IPS DF 6.9 (cell line): ENCODE results near the gene GNAT1.

Experiments
- DNase-seq: peaks from one replicate; pipeline ENCODE4 v3.0.0-alpha.2; 2013; ENCODE audit warnings: low read depth, low spot score
- H3K27ac ChIP-seq: one replicate; pipeline ENCODE4 v1.5.1; 2013; ENCODE audit warnings: low read length, control low read depth
- H3K27me3 ChIP-seq: 2 replicates; pipeline ENCODE4 v1.6.1; 2013; ENCODE audit warnings: mild to moderate bottlenecking, low read length; ENCODE audit not compliant: control insufficient read depth, insufficient read depth
- H3K36me3 ChIP-seq: 2 replicates; pipeline ENCODE4 v1.6.1; 2013; ENCODE audit warnings: low read length; ENCODE audit not compliant: control insufficient read depth, insufficient read depth
- H3K4me1 ChIP-seq: 2 replicates; pipeline ENCODE4 v1.6.1; 2013; ENCODE audit warnings: low read length; ENCODE audit not compliant: control insufficient read depth, insufficient read depth
- H3K4me3 ChIP-seq: 2 replicates; pipeline ENCODE4 v1.5.1; 2013; ENCODE audit warnings: mild to moderate bottlenecking, low read length
- H3K9me3 ChIP-seq: 2 replicates; pipeline ENCODE4 v1.6.1; 2013; ENCODE audit warnings: low read length, inconsistent platforms; ENCODE audit not compliant: control insufficient read depth, insufficient read depth
- WGBS: extraction: QIAGEN DNeasy Blood & Tissue Kit; methylation state at CpG from one replicate; pipeline ENCODE4 v1.1.7; 2013; ENCODE audit warnings: mixed read lengths, missing lambda C conversion rate; ENCODE audit not compliant: insufficient read length, insufficient coverage; 5-methylcytosine and 5-hydroxymethylcytosine counted together

The GNAT1 gene

DNA sequence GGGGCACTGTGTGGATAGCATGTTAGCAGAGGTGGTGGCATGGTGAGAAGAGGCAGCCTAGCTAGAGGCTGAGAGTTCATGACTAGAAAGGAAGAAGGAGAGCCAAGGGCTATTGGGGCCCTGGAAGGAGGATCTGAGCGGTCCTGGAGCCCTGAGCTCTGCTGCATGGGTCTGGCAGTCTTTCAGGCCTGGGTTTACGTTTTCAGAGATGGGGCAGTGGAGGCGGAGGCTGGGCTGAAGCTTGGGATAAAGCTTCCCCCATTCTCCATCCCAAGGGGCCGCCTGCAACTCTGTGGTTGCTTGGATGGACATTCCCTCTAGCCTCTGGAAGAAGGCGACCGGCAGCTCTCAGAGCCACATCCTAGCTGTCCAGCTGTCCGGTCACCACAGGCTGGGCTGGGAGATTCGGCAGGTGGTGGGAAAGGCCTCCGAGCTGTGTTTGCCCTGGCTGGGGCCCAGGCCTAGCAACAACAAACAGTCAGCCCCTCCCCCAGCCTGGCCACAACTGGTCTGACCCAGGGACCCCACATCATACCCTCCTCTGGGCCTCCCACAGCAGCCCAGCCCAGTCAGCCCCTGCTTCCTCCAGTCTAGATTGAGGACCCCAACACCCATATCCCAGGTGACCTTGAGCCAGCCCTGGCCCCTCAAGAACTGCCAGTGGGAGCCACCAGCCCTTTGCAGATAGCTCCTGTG, 11.9 kb downstream of the GNAT1 start:
- Histone ChIP-seq H3K36me3 (no peaks in the 10 kb centered on the region), H3K27me3 (peaks cover 3% of the 10 kb centered on the region; the same call in 1 of the 2 replicates), H3K4me3 (no peak overlapping the region), H3K4me1 (peaks cover 4% of the 10 kb centered on the region), H3K9me3 (no peaks in the 10 kb centered on the region), H3K27ac (no peak overlapping the region)
- no CpG with 5 or more reads among the region's 9 CpGs for WGBS
- DNase-seq: no peak

DNA sequence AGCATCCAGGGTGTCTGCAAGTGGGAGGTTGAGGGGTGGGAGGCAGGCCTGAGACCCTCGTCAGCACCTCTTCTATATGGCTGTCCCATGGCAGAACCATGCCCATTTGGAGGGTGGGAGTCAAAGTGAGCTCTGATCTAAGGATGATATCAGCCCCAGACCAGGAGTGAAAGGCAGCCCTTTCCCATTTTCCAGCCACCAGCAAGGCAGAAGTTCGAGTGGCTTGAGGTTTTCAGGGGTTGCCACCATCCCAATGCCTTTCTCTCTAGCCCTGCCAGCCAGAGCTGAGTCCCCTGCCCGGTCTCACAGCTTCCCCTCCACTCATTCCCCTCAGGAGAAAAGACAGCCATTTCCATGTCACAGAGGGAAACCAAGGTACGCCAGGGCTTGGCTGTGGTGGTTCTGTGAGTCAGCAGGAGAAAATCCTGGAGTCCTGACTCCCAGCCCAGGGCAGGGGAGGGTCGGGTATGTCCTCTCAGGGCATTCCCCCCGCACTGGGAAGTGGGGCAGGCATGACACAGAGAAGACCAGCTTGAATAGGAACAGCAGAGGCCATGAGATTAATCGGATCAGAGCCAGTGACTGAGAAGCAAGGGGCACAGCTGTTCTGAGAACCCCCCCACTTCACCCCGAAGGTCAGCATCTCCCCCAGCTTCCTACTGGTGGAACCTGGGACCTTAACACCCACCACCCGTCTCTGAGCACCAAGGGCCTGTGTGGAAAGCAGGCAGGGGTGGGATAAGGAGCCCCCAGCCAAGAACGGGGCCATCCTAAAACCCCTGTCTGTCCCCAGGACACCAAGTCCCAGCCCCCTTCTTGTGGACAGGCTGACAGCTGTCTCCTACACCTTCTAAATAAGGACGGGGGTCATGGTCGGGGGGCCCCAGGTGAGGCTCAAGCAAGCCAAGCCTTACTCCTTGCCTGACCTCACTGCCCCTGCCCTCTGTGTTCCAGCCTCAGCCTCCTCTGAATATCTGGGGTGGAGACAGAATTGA, 12.7 kb downstream of the GNAT1 start:
- H3K4me3 ChIP-seq: no peak overlapping the region
- WGBS: no CpG with 5 or more reads among the region's 12 CpGs
- no peak for DNase-seq
- H3K9me3 ChIP-seq: no peaks in the 10 kb centered on the region
- no peak overlapping the region for H3K27ac ChIP-seq
- H3K27me3 ChIP-seq: peaks cover 3% of the 10 kb centered on the region; the same call in 1 of the 2 replicates
- H3K4me1 ChIP-seq: peaks cover 4% of the 10 kb centered on the region
- no peaks in the 10 kb centered on the region for H3K36me3 ChIP-seq

DNA sequence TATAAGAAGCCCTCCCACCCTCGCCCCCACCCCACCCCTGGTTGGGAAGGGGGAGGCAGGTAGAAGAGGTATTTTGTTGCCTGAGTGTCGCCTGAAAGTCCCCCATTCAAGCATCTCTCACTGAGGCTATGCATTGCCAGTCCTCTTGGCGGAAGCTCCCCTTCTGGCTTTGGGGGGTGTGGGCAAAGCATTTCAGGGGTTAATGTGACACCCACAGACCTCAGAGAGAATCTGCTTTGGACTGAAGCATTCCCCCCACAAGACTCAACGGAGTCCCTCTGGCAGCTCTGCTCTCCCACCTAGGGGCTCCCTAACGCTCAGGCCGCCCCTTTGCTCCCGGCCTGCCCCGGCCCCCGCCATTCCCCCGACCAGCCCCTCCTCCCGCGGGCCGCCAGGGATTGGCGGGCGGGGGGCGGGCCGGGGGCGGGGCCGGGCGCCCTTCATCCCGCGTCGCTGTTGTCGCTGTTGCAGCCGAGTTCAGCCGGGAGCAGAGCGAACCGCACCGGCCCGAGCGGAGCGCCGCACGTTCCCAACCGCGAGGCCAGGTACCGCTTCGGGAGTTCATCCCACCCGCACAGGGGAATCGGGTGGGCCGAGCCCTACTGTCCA, 13.5 kb downstream of the GNAT1 start, which contains the start of gene SLC38A3:
Gene SLC38A3 (plus strand): TSS at position 468 of the 609 bp plus-strand sequence. CDS start 8,929 bp downstream, outside the sequence.
- Histone ChIP-seq H3K9me3 (no peaks in the 10 kb centered on the region), H3K36me3 (no peaks in the 10 kb centered on the region), H3K27ac (no peak within 1 kb of the TSS), H3K27me3 (peaks cover 3% of the 10 kb centered on the region; the same call in 1 of the 2 replicates), H3K4me3 (peak within 1 kb of the TSS; percentile 28; the same call in 1 of the 2 replicates), H3K4me1 (peaks cover 4% of the 10 kb centered on the region)
- no CpG with 5 or more reads among the region's 41 CpGs for WGBS
- DNase-seq: no peak

DNA sequence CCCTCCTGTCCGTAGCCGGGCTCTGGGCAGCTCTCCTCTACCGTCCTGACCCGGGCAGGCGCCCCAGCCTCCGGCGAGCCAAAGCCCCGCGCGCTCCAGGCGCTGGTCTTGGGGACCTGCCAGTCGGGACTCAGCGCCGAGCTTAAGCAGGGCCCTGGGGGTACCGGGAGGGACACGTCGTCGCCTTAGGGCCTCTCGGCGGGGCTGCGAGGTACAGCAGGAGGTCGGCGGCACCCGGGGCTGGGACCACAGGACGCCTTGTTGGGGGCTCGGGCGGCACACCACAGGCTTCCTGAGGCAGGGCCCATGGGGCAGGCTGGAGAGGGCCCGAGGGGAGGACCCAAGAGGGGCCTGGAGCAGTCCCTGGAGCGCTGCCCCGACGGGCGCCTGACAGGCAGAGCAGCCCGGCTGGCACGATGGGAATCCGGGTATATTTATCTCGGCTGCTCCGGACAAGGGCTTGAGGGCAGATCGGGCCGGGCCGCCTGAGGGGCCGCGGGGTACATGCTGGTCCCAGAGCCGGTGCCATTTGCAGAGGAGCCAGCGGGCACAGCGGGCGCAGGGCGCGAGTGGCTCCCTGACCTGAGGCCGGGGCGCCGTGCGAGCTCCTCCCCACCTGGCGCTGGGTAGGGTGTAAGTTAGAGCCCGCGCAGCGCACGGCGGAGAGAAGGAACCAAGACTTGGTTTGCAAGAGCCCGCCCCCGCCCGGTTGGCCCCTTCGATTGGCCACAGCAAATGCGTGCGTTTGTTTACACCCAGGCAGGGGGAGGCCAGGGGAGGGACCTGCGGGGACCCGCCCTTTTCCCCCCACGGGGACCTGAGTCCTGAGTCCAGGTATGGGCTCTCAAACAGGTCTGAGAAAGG, 14.2 kb downstream of the GNAT1 start:
- Histone ChIP-seq H3K27ac (no peak overlapping the region), H3K9me3 (no peaks in the 10 kb centered on the region), H3K4me1 (peaks cover 4% of the 10 kb centered on the region), H3K27me3 (peaks cover 3% of the 10 kb centered on the region; the same call in 1 of the 2 replicates), H3K36me3 (no peaks in the 10 kb centered on the region), H3K4me3 (peak overlapping the region; percentile 28; the same call in 1 of the 2 replicates)
- WGBS: no CpG with 5 or more reads among the region's 67 CpGs
- DNase-seq: no peak

DNA sequence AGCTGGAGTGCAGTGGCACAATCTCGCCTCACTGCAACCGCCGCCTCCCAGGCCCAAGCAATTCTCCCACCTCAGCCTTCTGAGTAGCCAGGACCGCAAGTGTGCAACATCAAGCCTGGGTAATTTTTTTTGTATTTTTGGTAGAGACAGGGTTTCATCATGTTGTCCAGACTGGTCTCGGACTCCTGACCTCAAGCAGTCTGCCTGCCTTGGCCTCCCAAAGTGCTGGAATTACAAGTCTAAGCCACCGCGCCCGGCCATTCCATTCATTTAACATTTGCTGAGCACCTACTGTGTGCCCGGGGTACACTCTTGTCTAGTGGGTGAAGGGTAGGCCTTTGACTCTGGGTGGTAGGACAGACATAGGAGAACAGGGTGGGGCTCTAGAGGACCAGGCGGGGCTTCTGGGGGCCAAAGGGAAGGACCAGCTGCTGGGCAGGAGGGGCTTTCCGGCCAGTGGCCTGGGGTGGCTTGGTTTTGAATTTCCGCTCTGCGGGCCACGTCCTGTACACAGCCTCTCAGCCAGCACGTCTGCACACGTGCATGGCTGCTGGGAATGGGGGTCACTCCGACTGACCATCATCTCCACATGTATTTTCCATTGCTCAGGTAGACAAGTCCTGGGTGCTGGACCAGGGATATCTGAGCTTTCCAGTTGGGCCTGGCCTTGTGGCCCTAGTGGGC, 16.1 kb downstream of the GNAT1 start:
- Histone ChIP-seq H3K4me3 (no peak overlapping the region), H3K27ac (no peak overlapping the region), H3K9me3 (no peaks in the 10 kb centered on the region), H3K4me1 (peaks cover 6% of the 10 kb centered on the region), H3K36me3 (no peaks in the 10 kb centered on the region), H3K27me3 (peaks cover 3% of the 10 kb centered on the region; the same call in 1 of the 2 replicates)
- WGBS: no CpG with 5 or more reads among the region's 17 CpGs
- no peak for DNase-seq

DNA sequence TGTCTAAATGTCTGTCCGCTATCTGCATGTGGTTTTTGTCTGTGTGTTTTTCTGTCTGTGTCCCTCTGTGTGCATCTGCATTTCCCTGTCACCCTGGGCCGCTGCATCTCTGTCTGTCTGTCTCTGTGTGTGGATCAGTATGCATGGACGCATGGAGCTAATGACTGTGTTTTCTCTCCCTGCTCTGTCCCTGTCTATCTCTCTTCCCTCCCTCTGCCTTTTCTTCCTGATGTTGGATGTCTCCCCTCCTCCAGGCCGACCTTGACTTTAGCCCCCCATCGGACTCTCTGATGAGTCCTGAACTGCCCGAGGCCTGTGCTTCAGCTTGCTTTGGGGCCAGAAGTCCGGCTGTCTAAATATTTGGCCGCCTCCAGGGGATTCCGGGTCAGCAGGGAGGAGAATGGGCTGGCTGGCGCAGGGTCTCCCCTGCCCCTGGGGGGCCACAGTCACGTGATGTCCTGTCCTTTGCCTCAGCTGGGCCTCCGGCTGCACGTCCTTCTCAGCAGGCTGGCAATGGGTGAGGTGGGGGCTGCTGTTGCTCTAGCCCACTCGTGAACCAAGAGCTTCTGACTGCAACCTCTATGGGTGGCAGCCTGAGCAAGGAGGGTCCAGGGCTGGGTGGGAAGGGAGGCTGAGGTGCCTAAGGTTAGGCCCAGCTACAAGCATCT, 17.4 kb downstream of the GNAT1 start:
- Histone ChIP-seq H3K27ac (no peak overlapping the region), H3K9me3 (no peaks in the 10 kb centered on the region), H3K27me3 (peaks cover 3% of the 10 kb centered on the region; the same call in 1 of the 2 replicates), H3K4me1 (peaks cover 4% of the 10 kb centered on the region), H3K4me3 (no peak overlapping the region), H3K36me3 (no peaks in the 10 kb centered on the region)
- no CpG with 5 or more reads among the region's 14 CpGs for WGBS
- DNase-seq: no peak

DNA sequence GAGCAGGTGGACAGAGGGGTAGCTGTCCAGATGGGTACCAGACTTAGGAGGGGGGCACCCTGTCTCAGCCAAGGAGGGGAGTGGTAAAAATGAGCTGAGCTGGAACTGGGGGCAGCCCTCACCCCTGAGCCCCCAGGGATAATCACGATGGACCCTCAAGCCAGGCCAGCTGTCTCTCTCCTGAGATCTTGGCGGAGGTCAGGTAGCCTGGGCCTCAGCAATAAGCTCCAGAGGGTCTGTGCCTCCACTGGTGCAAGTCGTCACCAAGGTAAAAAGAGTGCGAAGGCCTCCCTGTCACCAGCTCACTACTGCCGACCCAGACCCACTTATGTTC, 18.7 kb downstream of the GNAT1 start:
- H3K36me3 ChIP-seq: no peaks in the 10 kb centered on the region
- H3K27me3 ChIP-seq: peaks cover 3% of the 10 kb centered on the region; the same call in 1 of the 2 replicates
- H3K27ac ChIP-seq: no peak overlapping the region
- H3K4me1 ChIP-seq: peaks cover 4% of the 10 kb centered on the region
- no peak overlapping the region for H3K4me3 ChIP-seq
- no peaks in the 10 kb centered on the region for H3K9me3 ChIP-seq
- no CpG with 5 or more reads among the region's 5 CpGs for WGBS
- no peak for DNase-seq

DNA sequence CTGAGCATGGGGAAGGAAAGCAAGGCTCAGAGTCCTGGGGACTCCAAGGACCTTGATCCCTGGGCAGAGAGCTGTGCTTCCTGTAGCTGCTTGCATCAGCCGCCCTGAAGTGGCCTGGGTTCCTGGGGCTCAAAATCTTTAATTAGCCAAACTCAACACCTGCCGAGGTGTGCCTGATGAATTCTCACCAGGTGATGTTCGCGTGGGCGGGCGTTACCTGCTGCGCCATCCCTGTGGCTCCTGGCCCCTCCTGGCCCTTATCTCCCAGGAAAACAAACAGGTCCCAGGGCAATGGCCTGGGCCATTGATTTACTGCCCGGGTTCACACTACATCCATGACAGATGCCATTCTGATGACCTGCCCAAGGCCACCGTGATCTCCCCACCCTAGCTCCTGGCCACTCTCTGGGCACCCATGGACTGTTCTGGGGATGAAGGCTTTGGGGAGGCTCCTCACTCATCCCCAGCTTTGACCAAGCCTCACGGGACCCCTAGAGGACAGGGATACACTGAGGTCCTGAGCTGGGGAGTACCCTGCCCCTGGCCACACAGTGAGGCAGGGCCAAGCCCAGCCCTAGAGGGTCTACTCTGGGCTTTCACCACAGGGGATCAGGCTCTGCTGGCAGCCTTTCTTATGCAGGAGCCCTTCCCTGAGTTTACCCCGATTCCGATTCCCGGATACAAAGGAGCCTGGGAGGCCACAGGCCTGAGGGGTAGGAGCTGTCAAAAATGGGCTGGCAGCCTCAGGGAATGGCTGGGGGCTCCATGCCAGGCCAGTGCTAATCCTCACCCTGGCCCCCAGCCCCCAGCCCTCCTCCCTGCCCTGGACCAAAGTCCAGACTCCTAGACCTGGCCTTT, 19.3 kb downstream of the GNAT1 start:
- Histone ChIP-seq H3K9me3 (no peaks in the 10 kb centered on the region), H3K4me1 (peaks cover 3% of the 10 kb centered on the region)
- no CpG with 5 or more reads among the region's 13 CpGs for WGBS

More for the DNA sequence above, 19.3 kb downstream of the GNAT1 start:
- Histone ChIP-seq H3K36me3 (no peaks in the 10 kb centered on the region), H3K27me3 (peaks cover 3% of the 10 kb centered on the region; the same call in 1 of the 2 replicates), H3K4me3 (no peak overlapping the region), H3K27ac (no peak overlapping the region)
- no peak for DNase-seq
